ENCODE results near the gene SFMBT2.

GRCh38 chr10:7318836-7319235, 92.0 kb downstream of the SFMBT2 start:
- no peak for TF ChIP-seq E2F4 (IDR thresholded peaks at IDR 0.05; ENCODE audit: low read depth, low read length)
- no peak for TF ChIP-seq NRF1 (conservative IDR thresholded peaks at IDR 0.05; ENCODE audit: low read depth, low read length)
- TF ChIP-seq ZNF274 (IDR thresholded peaks at IDR 0.05; ENCODE audit: insufficient read depth, insufficient read length) = no peak
- TF ChIP-seq CBFB (IDR thresholded peaks at IDR 0.05; ENCODE audit: low read depth) = no peak
- TF ChIP-seq ATF2 (IDR thresholded peaks at IDR 0.05; ENCODE audit: low read length) = no peak
- TF ChIP-seq SUZ12 (IDR thresholded peaks at IDR 0.05; ENCODE audit: unreplicated experiment) = no peak
- TF ChIP-seq CTCF (IDR thresholded peaks at IDR 0.05 in 2 of 3, conservative IDR thresholded peaks at IDR 0.05 in 1 of 3; ENCODE audit: control insufficient read depth in 2 of 3, extremely low read depth in 1 of 3, insufficient read depth in 1 of 3, low read depth in 3 of 3, low read length in 3 of 3) = no peak
- no peak for TF ChIP-seq MEF2A (IDR thresholded peaks at IDR 0.05; ENCODE audit: insufficient read depth, low read depth, low read length)
- no peak for TF ChIP-seq MTA2 (IDR thresholded peaks at IDR 0.05; ENCODE audit: low read depth)
- no peak for TF ChIP-seq ZNF622 (IDR thresholded peaks at IDR 0.05)
- no peak for TF ChIP-seq MYC (IDR thresholded peaks at IDR 0.05; ENCODE audit: insufficient read depth, insufficient read length, insufficient replicate concordance, low read length, severe bottlenecking)
- TF ChIP-seq CHD4 (IDR thresholded peaks at IDR 0.05) = no peak
